PC-3 (cell line): Measurements from ENCODE around the gene OR3A1. TPM values are rescaled to one million over a fixed set of nuclear protein-coding genes. Genes with fewer than 3 reads are reported as not detected.

ENCODE experiments used
- ATAC-seq: fragments of 200-7000 bp; cut with Tn5 transposase; 2 replicates; pipeline ENCODE4 v1.9.1; 2020; ENCODE audit warnings: mild to moderate bottlenecking, moderate library complexity
- BruUV-seq: library from RNA; stranded (reverse); fragments of 400-500 nt; replicated peaks from 2 replicates; lab custom pipeline; 2021; lab: Mats Ljungman, UMichigan
- CTCF ChIA-PET: fragments of 300-600 bp; sonication (Branson Sonifier 250); formaldehyde crosslinking; loops from one replicate; lab custom pipeline; 2022; ENCODE audit warnings: antibody characterized with exemption; lab: Charles Lee
- POLR2A ChIA-PET: fragments of 300-600 bp; sonication (Branson Sonifier 250); formaldehyde crosslinking; loops from one replicate; lab custom pipeline; 2022; ENCODE audit warnings: antibody characterized with exemption; ENCODE audit not compliant: unreplicated experiment; lab: Charles Lee
- DNase-seq: peaks from one replicate; pipeline ENCODE4 v3.0.0-alpha.2; 2015
- H2AFZ ChIP-seq: fragments of 300-600 bp; sonication (generic); 2 replicates; pipeline ENCODE4 v1.6.0; 2016; ENCODE audit warnings: antibody characterized with exemption, low read length
- H3F3A ChIP-seq: fragments of 300-600 bp; sonication (generic); one replicate; pipeline ENCODE4 v1.6.0; 2017; ENCODE audit warnings: antibody characterized with exemption, low read length, control low read depth, mild to moderate bottlenecking; ENCODE audit not compliant: unreplicated experiment
- H3K27ac ChIP-seq: fragments of 300-600 bp; sonication (generic); 2 replicates; pipeline ENCODE4 v1.5.1; 2016; ENCODE audit warnings: mild to moderate bottlenecking, low read length
- H3K27me3 ChIP-seq: fragments of 300-600 bp; sonication (generic); 2 replicates; pipeline ENCODE4 v1.6.1; 2016; ENCODE audit warnings: low read length, mixed read lengths
- H3K36me3 ChIP-seq: fragments of 300-600 bp; sonication (generic); 2 replicates; pipeline ENCODE4 v1.6.1; 2016; ENCODE audit warnings: low read depth, mixed run types, low read length, mixed read lengths
- H3K4me1 ChIP-seq: fragments of 300-600 bp; sonication (generic); 2 replicates; pipeline ENCODE4 v1.5.1; 2016; ENCODE audit warnings: low read length; ENCODE audit not compliant: insufficient read depth
- H3K4me2 ChIP-seq: fragments of 300-600 bp; sonication (generic); 2 replicates; pipeline ENCODE4 v1.6.0; 2016; ENCODE audit warnings: low read length
- H3K4me3 ChIP-seq: fragments of 300-600 bp; sonication (generic); 2 replicates; pipeline ENCODE4 v1.5.1; 2016; ENCODE audit warnings: mild to moderate bottlenecking, low read length, mixed read lengths
- H3K79me2 ChIP-seq: fragments of 300-600 bp; sonication (generic); 2 replicates; pipeline ENCODE4 v1.6.1; 2017; ENCODE audit warnings: low read length, mixed read lengths
- H3K9ac ChIP-seq: fragments of 300-600 bp; sonication (generic); 2 replicates; pipeline ENCODE4 v1.6.0; 2016; ENCODE audit warnings: mild to moderate bottlenecking, low read length
- H3K9me2 ChIP-seq: fragments of 300-600 bp; sonication (generic); replicated peaks from 2 replicates; pipeline ENCODE4 v1.6.1; 2016; ENCODE audit warnings: mixed run types, low read length, mixed read lengths
- H3K9me3 ChIP-seq: fragments of 300-600 bp; sonication (generic); 2 replicates; pipeline ENCODE4 v1.6.1; 2016; ENCODE audit warnings: low read length, mixed read lengths
- H4K20me1 ChIP-seq: fragments of 300-600 bp; sonication (generic); 2 replicates; pipeline ENCODE4 v1.6.1; 2016; ENCODE audit warnings: low read length, mixed read lengths
- CTCF ChIP-seq: fragments of 300-600 bp; sonication (generic); conservative IDR thresholded peaks from 2 replicates; pipeline ENCODE4 v1.5.1; 2017; ENCODE audit warnings: antibody characterized with exemption, low read depth, mild to moderate bottlenecking, low read length
- EZH2 ChIP-seq: fragments of 300-600 bp; sonication (generic); IDR thresholded peaks from one replicate; pipeline ENCODE4 v1.6.1; 2017; ENCODE audit warnings: antibody characterized with exemption, mild to moderate bottlenecking, low read length; ENCODE audit not compliant: unreplicated experiment
- EZH2phosphoT487 ChIP-seq: fragments of 300-600 bp; sonication (generic); IDR thresholded peaks from 2 replicates; pipeline ENCODE4 v1.6.1; 2018; ENCODE audit warnings: mild to moderate bottlenecking, antibody characterized with exemption, low read length, borderline replicate concordance
- intact Hi-C: fragments of 100-400 bp; cut with micrococcal nuclease; formaldehyde crosslinking; loops from 2 replicates; pipeline ENCODE4 v1.9.0; 2023
- total RNA-seq: library from RNA; depleted of rRNA; stranded (reverse); fragments of >200 nt; gene quantifications from 2 replicates; pipeline ENCODE4 v1.2.3, GENCODE V29; 2014

OR3A1 gene
- total RNA-seq, 1 experiment from 2014 or later, result not detected

GRCh38 chr17:3318336-3318735, 20.2 kb upstream of the OR3A1 start:
- H3K79me2 ChIP-seq, result no peaks in the 10 kb centered on the region
- ChIA-PET CTCF (no interaction called here), POLR2A (no interaction called here)
- peaks cover 4% of the 10 kb centered on the region; the same call in 1 of the 2 replicates for H3K27me3 ChIP-seq
- no peaks in the 10 kb centered on the region for H3K9me2 ChIP-seq
- no peaks in the 10 kb centered on the region for H3F3A ChIP-seq
- peak; percentile 66 for ATAC-seq
- 0 out of 2 replicates have a peak, but pooled peaks cover 7% of the 10 kb centered on the region for H3K4me1 ChIP-seq
- H3K4me2 ChIP-seq, result no peak overlapping the region
- DNase-seq, result peak; percentile 37
- no peak overlapping the region for H2AFZ ChIP-seq
- no peaks in the 10 kb centered on the region for H4K20me1 ChIP-seq
- intact Hi-C loops, result no loop called here
- TF ChIP-seq EZH2 (no peak), CTCF (no peak), EZH2phosphoT487 (no peak)
- no peaks in the 10 kb centered on the region for H3K36me3 ChIP-seq
- H3K9ac ChIP-seq, result no peak overlapping the region
- no peaks in the 10 kb centered on the region for H3K9me3 ChIP-seq
- H3K27ac ChIP-seq, result no peak overlapping the region
- no TSS peak for BruUV-seq
- no peak overlapping the region for H3K4me3 ChIP-seq

GRCh38 chr17:3316836-3317235, 18.7 kb upstream of the OR3A1 start:
- CTCF ChIA-PET, result no interaction called here
- TF ChIP-seq EZH2 (no peak), CTCF (no peak), EZH2phosphoT487 (no peak)

GRCh38 chr17:3308603-3309002, 10.4 kb upstream of the OR3A1 start:
- Histone ChIP-seq H3K79me2 (no peaks in the 10 kb centered on the region), H3K27me3 (peaks cover 20% of the 10 kb centered on the region), H3K36me3 (no peaks in the 10 kb centered on the region), H3K9me3 (no peaks in the 10 kb centered on the region), H3K4me1 (no peaks in the 10 kb centered on the region), H3F3A (no peaks in the 10 kb centered on the region), H3K9me2 (no peaks in the 10 kb centered on the region), H3K4me3 (no peak overlapping the region), H2AFZ (no peak overlapping the region), H3K27ac (no peak overlapping the region), H4K20me1 (no peaks in the 10 kb centered on the region), H3K9ac (no peak overlapping the region), H3K4me2 (no peak overlapping the region)
- no peak for TF ChIP-seq EZH2phosphoT487
- no peak for TF ChIP-seq CTCF
- TF ChIP-seq EZH2, result no peak
- DNase-seq (no peak), ATAC-seq (no peak)
- POLR2A ChIA-PET, result no interaction called here
- intact Hi-C loops, result no loop called here
- BruUV-seq, result no TSS peak
- CTCF ChIA-PET, result no interaction called here

More at GRCh38 chr17:3316836-3317235, 18.7 kb upstream of the OR3A1 start:
- DNase-seq (no peak), ATAC-seq (no peak)
- no peak overlapping the region for H3K9ac ChIP-seq
- H3K9me3 ChIP-seq, result no peaks in the 10 kb centered on the region
- intact Hi-C loops, result no loop called here
- H3K79me2 ChIP-seq, result no peaks in the 10 kb centered on the region
- H3K27ac ChIP-seq, result no peak overlapping the region
- POLR2A ChIA-PET, result no interaction called here
- H3K27me3 ChIP-seq, result peaks cover 16% of the 10 kb centered on the region
- BruUV-seq, result no TSS peak
- H3F3A ChIP-seq, result no peaks in the 10 kb centered on the region
- no peaks in the 10 kb centered on the region for H3K36me3 ChIP-seq
- H2AFZ ChIP-seq, result no peak overlapping the region
- 0 out of 2 replicates have a peak, but pooled peaks cover 7% of the 10 kb centered on the region for H3K4me1 ChIP-seq
- H3K9me2 ChIP-seq, result no peaks in the 10 kb centered on the region
- H3K4me3 ChIP-seq, result no peak overlapping the region
- no peaks in the 10 kb centered on the region for H4K20me1 ChIP-seq
- no peak overlapping the region for H3K4me2 ChIP-seq
